T-helper 17 cell (primary cell): ENCODE results near the gene USP3. TPM values are rescaled to one million over a fixed set of nuclear protein-coding genes. Genes with fewer than 3 reads are reported as not detected.
"Not testable (repeated sequence)": the region's sequence is repeated elsewhere in the genome, so short reads cannot be mapped to it uniquely, and the experiment has no call there.

Source experiments
- ATAC-seq: fragments of 150-1000 bp; cut with Tn5 transposase; 2 replicates; pipeline ENCODE4 v1.10.0; 2021; ENCODE audit warnings: mild to moderate bottlenecking, moderate library complexity
- DNase-seq, 3 donors: peaks; one replicate each; pipeline versions ENCODE4 v3.0.0 to v3.0.0-alpha.2; 2020 to 2021
- H3K9me3 ChIP-seq: one replicate; pipeline ENCODE4 v1.7.0; 2013; ENCODE audit warnings: low read length, mild to moderate bottlenecking; ENCODE audit not compliant: control insufficient read depth, poor library complexity, severe bottlenecking
- H3K27ac Mint-ChIP-seq: one replicate; pipeline ENCODE4 v1.8.0; 2022; ENCODE audit warnings: mild to moderate bottlenecking, moderate library complexity, mixed read lengths
- H3K27me3 Mint-ChIP-seq: one replicate; pipeline ENCODE4 v1.8.0; 2022; ENCODE audit warnings: mixed read lengths
- H3K36me3 Mint-ChIP-seq: one replicate; pipeline ENCODE4 v1.8.0; 2022; ENCODE audit warnings: low read depth, mixed read lengths
- H3K4me1 Mint-ChIP-seq: one replicate; pipeline ENCODE4 v1.8.0; 2022; ENCODE audit warnings: mild to moderate bottlenecking, mixed read lengths
- H3K4me3 Mint-ChIP-seq: one replicate; pipeline ENCODE4 v1.8.0; 2022; ENCODE audit warnings: mild to moderate bottlenecking, moderate library complexity, mixed read lengths
- total RNA-seq, 4 donors: library from RNA in 2 of 4; stranded (reverse) in 2 of 4; gene quantifications; one replicate each; pipeline ENCODE4 v1.2.3 and lab custom pipeline; 2022 to 2026

The USP3 gene
- total RNA-seq, 2 donors from 2014 or later, result 219 to 288 TPM

DNA sequence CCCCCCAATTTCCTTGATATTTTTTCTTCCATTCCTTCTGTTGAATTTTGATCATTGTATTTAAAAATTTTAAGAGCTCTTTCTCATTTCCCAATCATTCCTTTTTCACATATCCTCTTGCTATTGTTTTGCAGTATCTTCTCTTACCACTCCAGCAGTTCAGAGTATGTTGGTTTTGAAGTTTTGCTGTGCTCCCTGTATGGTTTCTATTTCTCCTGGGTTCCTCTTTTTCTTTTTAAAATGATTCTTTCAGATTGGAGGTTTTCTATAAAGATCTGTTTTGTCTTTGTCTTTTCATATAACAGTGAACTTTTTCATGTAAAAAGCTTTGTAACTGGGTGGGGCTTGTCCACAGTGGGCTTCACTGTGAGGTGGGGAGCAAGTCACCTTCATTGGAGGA, 12.8 kb downstream of the USP3 start:
- H3K27ac Mint-ChIP-seq, result peak overlapping the region; percentile 96
- peak; percentile 22 for ATAC-seq
- no peak for DNase-seq
- peaks cover 2% of the 10 kb centered on the region for H3K36me3 Mint-ChIP-seq
- H3K27me3 Mint-ChIP-seq, result no peaks in the 10 kb centered on the region
- H3K4me3 Mint-ChIP-seq, result peak overlapping the region; percentile 84
- H3K4me1 Mint-ChIP-seq, result peaks cover 59% of the 10 kb centered on the region
- no peaks in the 10 kb centered on the region for H3K9me3 ChIP-seq

DNA sequence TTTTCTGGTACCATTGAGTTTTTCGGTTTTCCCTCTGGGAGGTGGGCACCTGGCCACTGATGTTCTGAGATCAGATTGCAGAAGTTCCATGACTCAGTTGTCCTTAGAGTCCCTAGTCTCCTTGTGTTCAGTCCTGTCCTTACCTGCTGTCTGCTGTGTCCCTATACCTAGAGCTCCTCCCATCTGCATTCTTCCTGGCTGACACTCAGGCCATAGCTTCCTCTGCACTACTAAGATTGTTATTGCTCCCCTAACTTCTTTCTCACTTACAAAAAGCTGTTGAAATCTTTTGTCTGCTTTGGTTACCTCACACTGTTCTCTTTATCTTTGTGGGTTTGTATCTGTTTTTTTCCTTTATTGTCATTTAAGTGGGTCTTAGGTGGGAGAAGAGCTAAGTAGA, 13.2 kb downstream of the USP3 start:
- no peaks in the 10 kb centered on the region for H3K9me3 ChIP-seq
- Mint-ChIP-seq H3K27ac (peak overlapping the region; percentile 96), H3K27me3 (no peaks in the 10 kb centered on the region), H3K4me1 (peaks cover 58% of the 10 kb centered on the region), H3K36me3 (peaks cover 2% of the 10 kb centered on the region), H3K4me3 (peak overlapping the region; percentile 84)
- DNase-seq (no peak), ATAC-seq (peak; percentile 71)

DNA sequence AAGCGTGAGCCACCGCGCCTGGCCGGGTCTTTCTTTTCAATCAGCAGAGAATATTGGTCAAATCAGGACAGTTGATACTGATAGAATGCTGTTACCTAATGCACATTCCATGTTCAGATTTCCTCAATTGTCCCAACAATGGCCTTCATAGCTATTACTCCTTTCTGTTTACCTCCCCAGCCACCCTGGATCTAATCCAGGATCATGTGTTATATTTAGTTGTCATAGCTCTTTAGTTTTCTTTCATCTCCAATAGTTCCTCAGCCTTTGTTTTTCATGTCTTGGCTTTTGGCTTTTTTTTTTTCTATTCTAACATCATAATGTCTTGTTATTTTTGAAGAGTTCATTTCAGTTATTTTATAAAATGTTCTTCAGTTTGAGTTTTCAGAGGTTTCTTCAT, 14.6 kb downstream of the USP3 start:
- no peak for ATAC-seq

DNA sequence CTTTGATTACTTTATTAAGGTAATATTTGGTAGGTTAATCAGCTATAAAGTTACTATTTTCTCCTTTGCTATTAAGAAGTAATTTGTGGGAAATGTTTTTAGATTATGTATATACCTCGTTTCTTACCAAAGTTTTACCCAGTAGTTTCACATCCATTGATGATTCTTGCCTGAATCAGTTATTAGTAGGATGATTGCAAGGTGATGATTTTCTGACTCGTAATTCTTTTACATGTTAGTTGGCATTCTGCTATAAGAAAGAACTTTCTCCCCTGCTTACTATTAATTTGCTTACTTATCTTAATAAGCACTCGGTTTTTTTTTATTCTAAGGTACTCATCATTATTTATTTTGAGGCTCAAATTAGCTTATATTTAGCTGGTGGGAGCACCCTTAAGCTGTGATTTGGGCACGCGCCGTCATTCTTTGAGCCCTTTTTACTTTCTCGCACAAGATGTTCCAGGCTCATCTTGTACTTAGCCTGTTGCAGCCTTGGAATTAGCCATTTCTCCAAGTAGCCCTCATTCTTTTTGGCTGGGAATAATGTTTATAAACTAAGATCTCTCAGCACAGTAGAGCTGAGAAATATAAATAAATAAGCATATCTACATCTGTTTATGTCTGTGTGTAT, 15.3 kb downstream of the USP3 start:
- no peaks in the 10 kb centered on the region for H3K9me3 ChIP-seq
- DNase-seq (no peak), ATAC-seq (no peak)
- H3K36me3 Mint-ChIP-seq, result peaks cover 2% of the 10 kb centered on the region
- H3K4me1 Mint-ChIP-seq, result peaks cover 69% of the 10 kb centered on the region
- no peaks in the 10 kb centered on the region for H3K27me3 Mint-ChIP-seq
- peak overlapping the region; percentile 90 for H3K27ac Mint-ChIP-seq
- H3K4me3 Mint-ChIP-seq, result peak overlapping the region; percentile 46

More for the DNA sequence above, 14.6 kb downstream of the USP3 start:
- Mint-ChIP-seq H3K27me3 (no peaks in the 10 kb centered on the region), H3K27ac (peak overlapping the region; percentile 90), H3K36me3 (peaks cover 2% of the 10 kb centered on the region), H3K4me1 (peaks cover 66% of the 10 kb centered on the region), H3K4me3 (peak overlapping the region; percentile 66)
- DNase-seq, result no peak
- H3K9me3 ChIP-seq, result no peaks in the 10 kb centered on the region

DNA sequence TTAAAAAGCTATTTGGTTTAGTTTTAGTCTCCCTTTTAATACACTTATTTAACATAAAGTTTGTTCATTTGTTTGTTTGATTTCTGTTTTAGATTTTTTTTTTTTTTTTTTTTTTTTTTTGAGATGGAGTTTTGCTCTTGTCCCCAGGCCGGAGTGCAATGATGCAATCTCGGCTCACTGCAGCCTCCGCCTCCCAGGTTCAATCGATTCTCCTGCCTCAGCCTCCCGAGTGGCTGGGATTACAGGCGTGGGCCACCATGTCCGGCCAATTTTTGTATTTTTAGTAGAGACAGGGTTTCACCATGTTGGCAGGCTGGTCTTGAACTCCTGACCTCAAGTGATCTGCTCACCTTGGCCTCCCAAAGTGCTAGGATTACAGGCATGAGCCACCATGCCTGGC, 16.1 kb downstream of the USP3 start:
- not testable (repeated sequence) for H3K27ac Mint-ChIP-seq, DNase-seq, H3K36me3 Mint-ChIP-seq, H3K9me3 ChIP-seq, H3K27me3 Mint-ChIP-seq, ATAC-seq
- H3K4me3 Mint-ChIP-seq, result peak overlapping the region; percentile 46
- H3K4me1 Mint-ChIP-seq, result peaks cover 76% of the 10 kb centered on the region

GRCh38 chr15:63522225-63522578, 17.8 kb downstream of the USP3 start:
- ATAC-seq (no peak), DNase-seq (no peak)
- Mint-ChIP-seq H3K4me3 (no peak overlapping the region), H3K27me3 (no peaks in the 10 kb centered on the region), H3K4me1 (peaks cover 67% of the 10 kb centered on the region), H3K27ac (no peak overlapping the region), H3K36me3 (peaks cover under 1% of the 10 kb centered on the region)
- no peaks in the 10 kb centered on the region for H3K9me3 ChIP-seq

GRCh38 chr15:63523306-63523990, 19.1 kb downstream of the USP3 start:
- Mint-ChIP-seq H3K4me3 (peak overlapping the region; percentile 60), H3K27ac (peak overlapping the region; percentile 77), H3K36me3 (no peaks in the 10 kb centered on the region), H3K4me1 (peaks cover 68% of the 10 kb centered on the region), H3K27me3 (no peaks in the 10 kb centered on the region)
- no peaks in the 10 kb centered on the region for H3K9me3 ChIP-seq
- DNase-seq (no peak), ATAC-seq (no peak)

GRCh38 chr15:63524316-63525015, 20.1 kb downstream of the USP3 start:
- no peak for ATAC-seq
- Mint-ChIP-seq H3K27me3 (no peaks in the 10 kb centered on the region), H3K4me1 (peaks cover 66% of the 10 kb centered on the region), H3K27ac (peak overlapping the region; percentile 41), H3K36me3 (no peaks in the 10 kb centered on the region), H3K4me3 (peak overlapping the region; percentile 8)
- no peak for DNase-seq
- H3K9me3 ChIP-seq, result no peaks in the 10 kb centered on the region

DNA sequence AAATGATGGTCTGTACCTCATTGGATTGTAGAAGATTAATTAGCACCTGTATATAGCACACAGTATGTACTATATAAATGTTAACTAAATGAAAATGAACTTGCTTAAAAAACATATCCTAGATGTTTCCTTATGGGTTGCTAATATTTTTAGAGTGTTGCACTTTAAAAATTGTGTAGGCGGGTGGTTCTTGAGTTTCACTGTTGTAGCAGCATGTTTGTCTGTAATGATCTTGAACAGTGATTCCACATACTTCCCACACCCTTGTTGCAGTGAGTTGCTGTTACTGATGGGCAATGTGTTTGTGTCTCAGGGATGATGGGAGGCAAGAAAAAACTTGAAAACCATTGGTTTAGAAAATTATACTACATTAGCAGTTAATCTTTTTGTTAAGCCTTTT, 22.0 kb downstream of the USP3 start:
- Mint-ChIP-seq H3K27me3 (no peaks in the 10 kb centered on the region), H3K27ac (peak overlapping the region; percentile 29), H3K36me3 (peaks cover 2% of the 10 kb centered on the region), H3K4me3 (no peak overlapping the region), H3K4me1 (peaks cover 72% of the 10 kb centered on the region)
- ATAC-seq (no peak), DNase-seq (no peak)
- no peaks in the 10 kb centered on the region for H3K9me3 ChIP-seq

DNA sequence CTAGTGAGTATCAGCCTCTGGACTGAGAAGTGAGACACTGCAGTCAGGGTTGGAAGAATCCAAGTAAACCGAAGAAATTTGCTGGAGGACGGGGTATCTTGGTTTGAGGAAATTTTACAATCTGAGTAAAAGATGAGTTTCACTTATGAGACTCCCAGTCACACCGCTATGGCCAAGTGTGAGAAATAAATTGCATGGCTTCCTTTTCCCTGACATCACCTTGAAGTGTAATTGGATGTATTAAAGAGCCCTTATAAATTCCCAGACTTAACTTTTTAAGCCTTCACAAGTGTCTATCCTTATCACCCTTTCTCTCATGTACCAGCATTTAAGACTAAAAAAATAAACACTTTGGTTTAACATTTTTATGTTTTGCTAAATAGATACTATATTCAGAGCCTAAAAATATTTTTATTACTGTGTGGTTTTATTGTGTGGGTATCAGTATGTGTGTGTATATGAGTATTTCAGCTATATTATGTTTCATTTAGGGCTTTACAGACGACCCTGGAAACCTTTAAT, 23.8 kb downstream of the USP3 start:
- H3K27ac Mint-ChIP-seq, result no peak overlapping the region
- H3K9me3 ChIP-seq, result no peaks in the 10 kb centered on the region
- peaks cover 2% of the 10 kb centered on the region for H3K36me3 Mint-ChIP-seq
- H3K4me3 Mint-ChIP-seq, result peak overlapping the region; percentile 47
- peaks cover 75% of the 10 kb centered on the region for H3K4me1 Mint-ChIP-seq
- DNase-seq (no peak), ATAC-seq (no peak)
- H3K27me3 Mint-ChIP-seq, result no peaks in the 10 kb centered on the region

DNA sequence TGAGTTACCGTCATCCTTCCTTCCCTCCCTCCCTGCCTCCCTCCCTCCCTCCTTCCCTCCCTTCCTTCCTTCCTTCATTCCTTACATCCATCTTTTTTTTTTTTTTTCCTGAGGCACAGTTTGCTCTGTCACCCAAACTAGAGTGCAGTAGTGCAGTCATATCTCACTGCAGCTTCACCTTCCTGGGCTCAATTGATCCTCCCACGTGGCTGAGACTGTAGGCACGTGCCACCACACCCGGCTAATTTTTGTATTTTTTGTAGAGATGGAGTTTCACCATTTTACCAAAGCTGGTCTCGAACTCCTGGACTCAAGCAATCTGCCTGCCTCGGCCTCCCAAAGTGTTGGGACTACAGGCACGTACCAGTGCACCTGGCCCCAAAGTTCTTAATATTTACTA, 25.8 kb downstream of the USP3 start:
- Mint-ChIP-seq H3K36me3 (peaks cover 2% of the 10 kb centered on the region), H3K4me1 (peaks cover 57% of the 10 kb centered on the region), H3K4me3 (peak overlapping the region; percentile 74), H3K27ac (peak overlapping the region; percentile 62), H3K27me3 (no peaks in the 10 kb centered on the region)
- H3K9me3 ChIP-seq, result no peaks in the 10 kb centered on the region
- DNase-seq (no peak), ATAC-seq (no peak)

DNA sequence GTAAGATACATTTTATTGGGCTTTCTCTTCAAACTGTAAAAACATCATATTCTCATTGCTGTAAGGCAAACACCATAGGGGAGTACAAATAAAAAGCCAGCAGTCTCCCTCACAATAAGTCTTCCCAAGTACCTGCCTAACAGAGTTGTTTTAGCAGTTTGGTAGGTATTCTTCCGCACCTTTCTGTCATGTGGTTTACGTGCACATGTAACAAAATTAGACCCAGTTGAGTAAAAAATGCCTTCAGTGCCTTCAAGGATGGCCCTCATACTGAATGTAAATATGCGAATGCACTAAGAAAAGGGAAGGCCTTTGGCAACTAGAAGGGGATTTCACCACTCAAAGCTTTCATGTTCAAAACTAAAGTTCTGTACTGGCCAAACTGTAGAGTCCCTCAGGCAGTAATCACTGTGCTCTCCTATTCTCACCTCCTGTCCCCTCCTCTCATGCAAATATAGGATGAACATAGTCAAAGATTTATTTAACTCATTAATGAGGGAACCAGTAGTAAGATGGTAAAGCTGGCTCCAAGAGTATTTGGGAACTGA, 26.4 kb downstream of the USP3 start:
- peaks cover 2% of the 10 kb centered on the region for H3K36me3 Mint-ChIP-seq
- no peak for DNase-seq
- peak overlapping the region; percentile 41 for H3K4me3 Mint-ChIP-seq
- no peaks in the 10 kb centered on the region for H3K27me3 Mint-ChIP-seq
- H3K4me1 Mint-ChIP-seq, result peaks cover 60% of the 10 kb centered on the region
- H3K27ac Mint-ChIP-seq, result peak overlapping the region; percentile 62
- no peaks in the 10 kb centered on the region for H3K9me3 ChIP-seq
- ATAC-seq, result peak; percentile 40

DNA sequence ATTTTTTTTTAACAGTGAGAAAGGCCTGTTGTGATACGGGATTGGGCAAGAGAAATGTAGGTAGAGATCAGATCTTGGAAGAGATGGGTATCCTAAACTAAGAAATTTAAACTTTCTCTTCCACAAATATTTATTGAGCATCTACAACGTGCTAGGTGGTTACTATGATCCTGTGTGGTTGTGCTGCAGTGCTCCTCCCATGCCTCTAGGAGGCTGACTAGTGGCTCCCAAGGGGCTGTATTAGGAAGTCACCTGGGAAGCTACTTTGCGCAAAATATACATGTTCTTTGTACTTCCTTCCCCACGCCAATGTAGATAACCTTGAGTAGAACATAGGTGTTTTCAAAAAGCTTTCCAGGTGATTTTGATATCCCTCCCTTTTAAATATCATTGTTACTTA, 27.2 kb downstream of the USP3 start:
- peak overlapping the region; percentile 62 for H3K27ac Mint-ChIP-seq
- no peaks in the 10 kb centered on the region for H3K9me3 ChIP-seq
- H3K4me3 Mint-ChIP-seq, result no peak overlapping the region
- DNase-seq, result no peak
- H3K27me3 Mint-ChIP-seq, result no peaks in the 10 kb centered on the region
- H3K36me3 Mint-ChIP-seq, result peaks cover 2% of the 10 kb centered on the region
- ATAC-seq, result peak; percentile 61
- peaks cover 62% of the 10 kb centered on the region for H3K4me1 Mint-ChIP-seq
